B cell (primary cell): ENCODE measurements around the gene CANT1. TPM values are rescaled to one million over a fixed set of nuclear protein-coding genes. Genes with fewer than 3 reads are reported as not detected.

Experiments
- ATAC-seq: fragments of 200-7000 bp; cut with Tn5 transposase; one replicate; pipeline ENCODE4 v1.10.0; 2021; ENCODE audit warnings: low read depth, mild to moderate bottlenecking, moderate number of reproducible peaks, moderate library complexity
- CTCF ChIA-PET: fragments of 350-600 bp; sonication (Branson Sonifier 250); formaldehyde crosslinking; loops from one replicate; lab custom pipeline; 2021; ENCODE audit warnings: antibody characterized with exemption, inconsistent platforms; lab: Charles Lee
- POLR2A ChIA-PET: fragments of 350-600 bp; sonication (Branson Sonifier 250); formaldehyde crosslinking; loops from one replicate; lab custom pipeline; 2021; ENCODE audit warnings: antibody characterized with exemption; lab: Charles Lee
- DNase-seq: peaks from one replicate; pipeline ENCODE4 v3.0.0; 2013
- H2AFZ ChIP-seq: 2 replicates; pipeline ENCODE4 v1.6.1; 2012; ENCODE audit warnings: mild to moderate bottlenecking, low read depth, low read length; ENCODE audit not compliant: insufficient read depth, poor library complexity, severe bottlenecking
- H3K27ac ChIP-seq, 2 donors: 1 replicate in 1 of 2; 2 replicates in 1 of 2; pipeline ENCODE4 v1.5.1; 2012 to 2013; ENCODE audit warnings: low read length in 2 of 2, mild to moderate bottlenecking in 2 of 2, moderate library complexity in 1 of 2
- H3K27me3 ChIP-seq, 4 experiments: fragments of 200-600 bp in 1 of 4; sonication (generic) in 1 of 4; replicated peaks in 1 of 4; 1 replicate in 2 of 4; 2 replicates in 2 of 4; pipeline versions ENCODE4 v1.6.1 to v1.7.0; 2013 to 2016; ENCODE audit warnings: low read length in 3 of 4, mild to moderate bottlenecking in 2 of 4, mixed read lengths in 1 of 4, moderate library complexity in 1 of 4; ENCODE audit not compliant: insufficient read depth in 4 of 4, control insufficient read depth in 3 of 4; ENCODE audit errors: control extremely low read depth in 1 of 4
- H3K36me3 ChIP-seq, 2 experiments: replicated peaks in 1 of 2; 1 replicate in 1 of 2; 2 replicates in 1 of 2; pipeline versions ENCODE4 v1.6.1 to v1.7.1; 2013; ENCODE audit warnings: low read length in 1 of 2; ENCODE audit not compliant: insufficient read depth in 2 of 2, control insufficient read depth in 1 of 2; ENCODE audit errors: control extremely low read depth in 1 of 2, extremely low read depth in 1 of 2
- H3K4me1 ChIP-seq, 2 donors: fragments of 200-600 bp in 1 of 2; sonication (generic) in 1 of 2; 1 replicate in 1 of 2; 2 replicates in 1 of 2; pipeline versions ENCODE4 v1.5.1 to v1.6.1; 2013 to 2017; ENCODE audit warnings: low read length in 2 of 2; ENCODE audit not compliant: control insufficient read depth in 2 of 2, insufficient read depth in 2 of 2
- H3K4me2 ChIP-seq: replicated peaks from 2 replicates; pipeline ENCODE3; 2012; ENCODE audit warnings: mild to moderate bottlenecking, low read depth, low read length; ENCODE audit not compliant: poor library complexity, severe bottlenecking
- H3K4me3 ChIP-seq, 5 experiments: fragments of 200-600 bp in 1 of 5; sonication (generic) in 1 of 5; 1 replicate in 3 of 5; 2 replicates in 2 of 5; pipeline versions ENCODE4 v1.5.1 to v1.7.0; 2011 to 2016; ENCODE audit warnings: low read length in 4 of 5, mild to moderate bottlenecking in 4 of 5, low read depth in 2 of 5, control low read depth in 1 of 5, moderate library complexity in 1 of 5; ENCODE audit not compliant: insufficient read depth in 1 of 5; ENCODE audit errors: control extremely low read depth in 1 of 5, extremely low read depth in 1 of 5
- H3K79me2 ChIP-seq: fragments of 200-600 bp; sonication (generic); one replicate; pipeline ENCODE4 v1.6.0; 2016; ENCODE audit warnings: low read length; ENCODE audit not compliant: control insufficient read depth, insufficient read depth
- H3K9ac ChIP-seq: fragments of 200-600 bp; sonication (generic); 2 replicates; pipeline ENCODE4 v1.6.1; 2017; ENCODE audit warnings: mild to moderate bottlenecking, low read length, moderate library complexity
- H3K9me3 ChIP-seq, 3 donors: one replicate each; pipeline versions ENCODE4 v1.6.1 to v1.7.1; 2013; ENCODE audit warnings: low read length in 2 of 3; ENCODE audit not compliant: control insufficient read depth in 2 of 3, insufficient read depth in 1 of 3; ENCODE audit errors: control extremely low read depth in 1 of 3
- H4K20me1 ChIP-seq: 2 replicates; pipeline ENCODE4 v1.6.0; 2012; ENCODE audit warnings: mild to moderate bottlenecking, low read length; ENCODE audit not compliant: insufficient read depth, control insufficient read depth, poor library complexity, severe bottlenecking
- H3K27ac Mint-ChIP-seq: one replicate; pipeline ENCODE4 v1.8.0; 2021; ENCODE audit warnings: mixed read lengths
- H3K27me3 Mint-ChIP-seq: one replicate; pipeline ENCODE4 v1.8.0; 2021; ENCODE audit warnings: mixed read lengths
- H3K4me1 Mint-ChIP-seq: one replicate; pipeline ENCODE4 v1.8.0; 2021; ENCODE audit warnings: mixed read lengths
- H3K4me3 Mint-ChIP-seq: one replicate; pipeline ENCODE4 v1.8.0; 2021; ENCODE audit warnings: mixed read lengths
- H3K9me3 Mint-ChIP-seq: one replicate; pipeline ENCODE4 v1.8.0; 2022; ENCODE audit warnings: mixed read lengths; ENCODE audit not compliant: insufficient read depth
- CTCF ChIP-seq: fragments of 200-600 bp; IDR thresholded peaks from one replicate; pipeline ENCODE4 v1.8.0; 2022; ENCODE audit warnings: antibody characterized with exemption, mild to moderate bottlenecking
- EZH2 ChIP-seq: IDR thresholded peaks from 2 replicates; pipeline ENCODE4 v1.6.1; 2012; ENCODE audit warnings: borderline replicate concordance, low read depth, mild to moderate bottlenecking, moderate library complexity, low read length; ENCODE audit not compliant: insufficient read depth, poor library complexity, severe bottlenecking
- WGBS: methylation state at CpG from one replicate; pipeline ENCODE4 v1.1.5; 2013; ENCODE audit warnings: missing lambda C conversion rate; ENCODE audit not compliant: insufficient coverage; 5-methylcytosine and 5-hydroxymethylcytosine counted together
- intact Hi-C: fragments of 100-400 bp; cut with micrococcal nuclease; formaldehyde crosslinking; loops from one replicate; pipeline ENCODE4 v1.10.0; 2022
- polyA plus RNA-seq: library from polyadenylated mRNA; depleted of rRNA; stranded (reverse); fragments of >200 nt; gene quantifications from 2 replicates; pipeline ENCODE4 v1.2.3, GENCODE V29; 2012
- total RNA-seq, 2 donors: library from RNA; stranded (reverse); fragments of 120-200 nt in 1 of 2; gene quantifications; 1 replicate in 1 of 2; 2 replicates in 1 of 2; pipeline versions ENCODE4 v1.2.3 to v1.2.4, GENCODE V29; 2013 to 2022

CANT1 gene
- total and polyA plus RNA-seq, 2 donors (not counting 1 experiment from before 2014, with no cell fraction given), result 17.3 to 44.2 TPM

GRCh38 chr17:79034931-79035485 is 25.4 kb upstream of the CANT1 start:
- no peak overlapping the region for H3K27ac Mint-ChIP-seq
- WGBS, result 93% methylated on average over 3 of the region's 8 CpGs
- Histone ChIP-seq H3K9ac (no peak overlapping the region), H2AFZ (no peak overlapping the region), H4K20me1 (no peaks in the 10 kb centered on the region), H3K4me1 (no peaks in the 10 kb centered on the region), H3K4me3 (no peak overlapping the region), H3K79me2 (no peaks in the 10 kb centered on the region), H3K9me3 (no peaks in the 10 kb centered on the region), H3K4me2 (no peak overlapping the region), H3K36me3 (no peaks in the 10 kb centered on the region), H3K27me3 (peaks cover 0 to 13% (median 0%) of the 10 kb centered on the region in 4 experiments), H3K27ac (no peak overlapping the region)
- ATAC-seq (no peak), DNase-seq (no peak)
- POLR2A ChIA-PET, result no interaction called here
- no peaks in the 10 kb centered on the region for H3K9me3 Mint-ChIP-seq
- CTCF ChIA-PET, result interaction anchor here (0.9 to 2.5 kb wide), 2 partner anchors 10 to 36 kb away, joined by 3 to 8 read pairs; no protein-coding TSS in a partner anchor
- peaks cover 28% of the 10 kb centered on the region for H3K27me3 Mint-ChIP-seq
- H3K4me3 Mint-ChIP-seq, result no peak overlapping the region
- TF ChIP-seq EZH2 (no peak), CTCF (no peak)
- no peaks in the 10 kb centered on the region for H3K4me1 Mint-ChIP-seq
- intact Hi-C loops, result no loop called here

- no peak overlapping the region for H3K27ac ChIP-seq
- H3K27ac Mint-ChIP-seq, result no peak overlapping the region
- TF ChIP-seq CTCF, result no peak
- no peak for TF ChIP-seq EZH2
- no peaks in the 10 kb centered on the region for H3K4me1 ChIP-seq
- CTCF ChIA-PET, result interaction anchor here (0.8 to 1.5 kb wide), 2 partner anchors 9 to 11 kb away, joined by 3 to 4 read pairs; no protein-coding TSS in a partner anchor
- H3K4me1 Mint-ChIP-seq, result no peaks in the 10 kb centered on the region
- no peak overlapping the region for H3K4me3 Mint-ChIP-seq
- H3K27me3 ChIP-seq, result peaks cover 0 to 16% (median 1%) of the 10 kb centered on the region in 4 experiments
- H2AFZ ChIP-seq, result no peak overlapping the region
- intact Hi-C loops, result no loop called here
- WGBS, result 93% methylated on average over 28 of the region's 28 CpGs
- no peak overlapping the region for H3K4me3 ChIP-seq
- ATAC-seq (no peak), DNase-seq (no peak)
- H4K20me1 ChIP-seq, result no peaks in the 10 kb centered on the region
- no peak overlapping the region for H3K9ac ChIP-seq
- no peaks in the 10 kb centered on the region for H3K9me3 Mint-ChIP-seq
- H3K4me2 ChIP-seq, result no peak overlapping the region
- peaks cover 32% of the 10 kb centered on the region for H3K27me3 Mint-ChIP-seq
- H3K9me3 ChIP-seq, result no peaks in the 10 kb centered on the region
- POLR2A ChIA-PET, result no interaction called here
- no peaks in the 10 kb centered on the region for H3K79me2 ChIP-seq
- H3K36me3 ChIP-seq, result no peaks in the 10 kb centered on the region
These were observed 24.4 kb upstream of the CANT1 start for GRCh38 chr17:79033741-79034501.
